PC-3 (cell line): ENCODE data around the gene OR2T33. TPM values are rescaled to one million over a fixed set of nuclear protein-coding genes. Genes with fewer than 3 reads are reported as not detected.
"Not testable (repeated sequence)": the region's sequence is repeated elsewhere in the genome, so short reads cannot be mapped to it uniquely, and the experiment has no call there.

ENCODE experiments used
- ATAC-seq: fragments of 200-7000 bp; cut with Tn5 transposase; 2 replicates; pipeline ENCODE4 v1.9.1; 2020; ENCODE audit warnings: mild to moderate bottlenecking, moderate library complexity
- BruUV-seq: library from RNA; stranded (reverse); fragments of 400-500 nt; replicated peaks from 2 replicates; lab custom pipeline; 2021; lab: Mats Ljungman, UMichigan
- CTCF ChIA-PET: fragments of 300-600 bp; sonication (Branson Sonifier 250); formaldehyde crosslinking; loops from one replicate; lab custom pipeline; 2022; ENCODE audit warnings: antibody characterized with exemption; lab: Charles Lee
- POLR2A ChIA-PET: fragments of 300-600 bp; sonication (Branson Sonifier 250); formaldehyde crosslinking; loops from one replicate; lab custom pipeline; 2022; ENCODE audit warnings: antibody characterized with exemption; ENCODE audit not compliant: unreplicated experiment; lab: Charles Lee
- DNase-seq: peaks from one replicate; pipeline ENCODE4 v3.0.0-alpha.2; 2015
- H2AFZ ChIP-seq: fragments of 300-600 bp; sonication (generic); 2 replicates; pipeline ENCODE4 v1.6.0; 2016; ENCODE audit warnings: antibody characterized with exemption, low read length
- H3F3A ChIP-seq: fragments of 300-600 bp; sonication (generic); one replicate; pipeline ENCODE4 v1.6.0; 2017; ENCODE audit warnings: antibody characterized with exemption, low read length, control low read depth, mild to moderate bottlenecking; ENCODE audit not compliant: unreplicated experiment
- H3K27ac ChIP-seq: fragments of 300-600 bp; sonication (generic); 2 replicates; pipeline ENCODE4 v1.5.1; 2016; ENCODE audit warnings: mild to moderate bottlenecking, low read length
- H3K27me3 ChIP-seq: fragments of 300-600 bp; sonication (generic); 2 replicates; pipeline ENCODE4 v1.6.1; 2016; ENCODE audit warnings: low read length, mixed read lengths
- H3K36me3 ChIP-seq: fragments of 300-600 bp; sonication (generic); 2 replicates; pipeline ENCODE4 v1.6.1; 2016; ENCODE audit warnings: low read depth, mixed run types, low read length, mixed read lengths
- H3K4me1 ChIP-seq: fragments of 300-600 bp; sonication (generic); 2 replicates; pipeline ENCODE4 v1.5.1; 2016; ENCODE audit warnings: low read length; ENCODE audit not compliant: insufficient read depth
- H3K4me2 ChIP-seq: fragments of 300-600 bp; sonication (generic); 2 replicates; pipeline ENCODE4 v1.6.0; 2016; ENCODE audit warnings: low read length
- H3K4me3 ChIP-seq: fragments of 300-600 bp; sonication (generic); 2 replicates; pipeline ENCODE4 v1.5.1; 2016; ENCODE audit warnings: mild to moderate bottlenecking, low read length, mixed read lengths
- H3K79me2 ChIP-seq: fragments of 300-600 bp; sonication (generic); 2 replicates; pipeline ENCODE4 v1.6.1; 2017; ENCODE audit warnings: low read length, mixed read lengths
- H3K9ac ChIP-seq: fragments of 300-600 bp; sonication (generic); 2 replicates; pipeline ENCODE4 v1.6.0; 2016; ENCODE audit warnings: mild to moderate bottlenecking, low read length
- H3K9me2 ChIP-seq: fragments of 300-600 bp; sonication (generic); replicated peaks from 2 replicates; pipeline ENCODE4 v1.6.1; 2016; ENCODE audit warnings: mixed run types, low read length, mixed read lengths
- H3K9me3 ChIP-seq: fragments of 300-600 bp; sonication (generic); 2 replicates; pipeline ENCODE4 v1.6.1; 2016; ENCODE audit warnings: low read length, mixed read lengths
- H4K20me1 ChIP-seq: fragments of 300-600 bp; sonication (generic); 2 replicates; pipeline ENCODE4 v1.6.1; 2016; ENCODE audit warnings: low read length, mixed read lengths
- EZH2 ChIP-seq: fragments of 300-600 bp; sonication (generic); IDR thresholded peaks from one replicate; pipeline ENCODE4 v1.6.1; 2017; ENCODE audit warnings: antibody characterized with exemption, mild to moderate bottlenecking, low read length; ENCODE audit not compliant: unreplicated experiment
- EZH2phosphoT487 ChIP-seq: fragments of 300-600 bp; sonication (generic); IDR thresholded peaks from 2 replicates; pipeline ENCODE4 v1.6.1; 2018; ENCODE audit warnings: mild to moderate bottlenecking, antibody characterized with exemption, low read length, borderline replicate concordance
- intact Hi-C: fragments of 100-400 bp; cut with micrococcal nuclease; formaldehyde crosslinking; loops from 2 replicates; pipeline ENCODE4 v1.9.0; 2023
- total RNA-seq: library from RNA; depleted of rRNA; stranded (reverse); fragments of >200 nt; gene quantifications from 2 replicates; pipeline ENCODE4 v1.2.3, GENCODE V29; 2014
- TF ChIP-seq, protein P1 (sequence below): fragments of 300-600 bp; sonication (generic); conservative IDR thresholded peaks from 2 replicates; pipeline ENCODE4 v1.5.1; 2017; ENCODE audit warnings: antibody characterized with exemption, low read depth, mild to moderate bottlenecking, low read length

The OR2T33 gene
- total RNA-seq, 1 experiment from 2014 or later = 0.18 TPM

DNA sequence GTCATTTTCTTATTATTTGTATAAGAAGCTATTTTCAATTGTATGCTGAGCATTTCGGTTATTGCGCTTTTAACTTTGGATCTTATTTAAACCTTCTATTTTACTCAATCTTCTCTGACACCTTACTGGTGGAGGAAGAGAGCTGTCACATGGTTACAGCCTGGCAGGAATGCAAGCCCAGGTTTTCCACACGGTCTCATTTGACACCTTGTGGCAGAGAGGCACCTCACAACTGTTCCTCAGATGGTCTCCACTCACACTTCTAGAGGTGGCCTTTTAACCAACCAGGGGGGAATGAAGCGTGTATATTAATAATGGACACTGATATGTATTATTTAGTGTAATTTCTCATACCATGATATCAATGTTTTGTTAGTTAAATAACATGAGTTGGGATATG, 9.6 kb downstream of the OR2T33 start:
- POLR2A ChIA-PET = no interaction called here
- Histone ChIP-seq H3K9ac (no peak overlapping the region), H3K27me3 (no peaks in the 10 kb centered on the region), H4K20me1 (no peaks in the 10 kb centered on the region), H3K4me3 (no peak overlapping the region), H3F3A (no peaks in the 10 kb centered on the region), H3K9me2 (no peaks in the 10 kb centered on the region), H3K36me3 (no peaks in the 10 kb centered on the region), H3K4me2 (no peak overlapping the region), H3K79me2 (no peaks in the 10 kb centered on the region), H3K4me1 (no peaks in the 10 kb centered on the region), H2AFZ (no peak overlapping the region), H3K9me3 (no peaks in the 10 kb centered on the region), H3K27ac (no peak overlapping the region)
- CTCF ChIA-PET = no interaction called here
- ATAC-seq (peak; percentile 83), DNase-seq (peak; percentile 52)
- TF ChIP-seq EZH2 = no peak
- TF ChIP-seq, protein P1, sequence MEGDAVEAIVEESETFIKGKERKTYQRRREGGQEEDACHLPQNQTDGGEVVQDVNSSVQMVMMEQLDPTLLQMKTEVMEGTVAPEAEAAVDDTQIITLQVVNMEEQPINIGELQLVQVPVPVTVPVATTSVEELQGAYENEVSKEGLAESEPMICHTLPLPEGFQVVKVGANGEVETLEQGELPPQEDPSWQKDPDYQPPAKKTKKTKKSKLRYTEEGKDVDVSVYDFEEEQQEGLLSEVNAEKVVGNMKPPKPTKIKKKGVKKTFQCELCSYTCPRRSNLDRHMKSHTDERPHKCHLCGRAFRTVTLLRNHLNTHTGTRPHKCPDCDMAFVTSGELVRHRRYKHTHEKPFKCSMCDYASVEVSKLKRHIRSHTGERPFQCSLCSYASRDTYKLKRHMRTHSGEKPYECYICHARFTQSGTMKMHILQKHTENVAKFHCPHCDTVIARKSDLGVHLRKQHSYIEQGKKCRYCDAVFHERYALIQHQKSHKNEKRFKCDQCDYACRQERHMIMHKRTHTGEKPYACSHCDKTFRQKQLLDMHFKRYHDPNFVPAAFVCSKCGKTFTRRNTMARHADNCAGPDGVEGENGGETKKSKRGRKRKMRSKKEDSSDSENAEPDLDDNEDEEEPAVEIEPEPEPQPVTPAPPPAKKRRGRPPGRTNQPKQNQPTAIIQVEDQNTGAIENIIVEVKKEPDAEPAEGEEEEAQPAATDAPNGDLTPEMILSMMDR = peak; percentile 39; the same call in 1 of the 2 replicates
- TF ChIP-seq EZH2phosphoT487 = no peak
- intact Hi-C loops = loop anchor here (1.0 kb wide), 2 partner anchors 221 to 331 kb away; no protein-coding TSS in a partner anchor
- BruUV-seq = no TSS peak

GRCh38 chr1:248259309-248259708, 18.5 kb downstream of the OR2T33 start:
- H4K20me1 ChIP-seq, DNase-seq, H3K9me3 ChIP-seq, H3K9me2 ChIP-seq, H3K27ac ChIP-seq, H3K79me2 ChIP-seq, ATAC-seq, H3K9ac ChIP-seq, H3K4me1 ChIP-seq, H3F3A ChIP-seq, H3K27me3 ChIP-seq, CTCF ChIA-PET, H2AFZ ChIP-seq, H3K4me3 ChIP-seq, BruUV-seq, H3K36me3 ChIP-seq, POLR2A ChIA-PET, H3K4me2 ChIP-seq, intact Hi-C loops: not testable (repeated sequence)

- Histone ChIP-seq H3K27ac (no peak overlapping the region), H3K9me2 (no peaks in the 10 kb centered on the region), H3K9me3 (no peaks in the 10 kb centered on the region), H4K20me1 (no peaks in the 10 kb centered on the region), H3F3A (no peaks in the 10 kb centered on the region), H3K36me3 (no peaks in the 10 kb centered on the region), H3K4me2 (peak overlapping the region; percentile 68), H3K9ac (no peak overlapping the region), H2AFZ (peak overlapping the region; percentile 60), H3K79me2 (no peaks in the 10 kb centered on the region), H3K4me1 (no peaks in the 10 kb centered on the region), H3K4me3 (peak overlapping the region; percentile 37; the same call in 1 of the 2 replicates), H3K27me3 (peaks cover 5% of the 10 kb centered on the region; the same call in 1 of the 2 replicates)
- CTCF ChIA-PET = interaction anchor here (0.6 to 0.7 kb wide), 2 partner anchors 196 to 306 kb away, joined by 3 to 4 read pairs; no protein-coding TSS in a partner anchor
- POLR2A ChIA-PET = no interaction called here
- no peak for TF ChIP-seq EZH2
- TF ChIP-seq, protein P1 = peak; percentile 94
- no peak for TF ChIP-seq EZH2phosphoT487
- intact Hi-C loops = loop anchor here (1.0 to 10.0 kb wide), 6 partner anchors 141 to 558 kb away; no protein-coding TSS in a partner anchor
- no TSS peak for BruUV-seq
- ATAC-seq = peak; percentile 85
- DNase-seq = peak; percentile 86
Observed at GRCh38 chr1:248243204-248243603, 34.6 kb downstream of the OR2T33 start.
